ENCODE measurements around the gene BUD31.

GRCh38 chr7:99419323-99420021 lies 10.7 kb downstream of the BUD31 start:
- no peak for TF ChIP-seq RFX5 (IDR thresholded peaks at IDR 0.05; ENCODE audit: low read depth, low read length)
- TF ChIP-seq, protein P1, sequence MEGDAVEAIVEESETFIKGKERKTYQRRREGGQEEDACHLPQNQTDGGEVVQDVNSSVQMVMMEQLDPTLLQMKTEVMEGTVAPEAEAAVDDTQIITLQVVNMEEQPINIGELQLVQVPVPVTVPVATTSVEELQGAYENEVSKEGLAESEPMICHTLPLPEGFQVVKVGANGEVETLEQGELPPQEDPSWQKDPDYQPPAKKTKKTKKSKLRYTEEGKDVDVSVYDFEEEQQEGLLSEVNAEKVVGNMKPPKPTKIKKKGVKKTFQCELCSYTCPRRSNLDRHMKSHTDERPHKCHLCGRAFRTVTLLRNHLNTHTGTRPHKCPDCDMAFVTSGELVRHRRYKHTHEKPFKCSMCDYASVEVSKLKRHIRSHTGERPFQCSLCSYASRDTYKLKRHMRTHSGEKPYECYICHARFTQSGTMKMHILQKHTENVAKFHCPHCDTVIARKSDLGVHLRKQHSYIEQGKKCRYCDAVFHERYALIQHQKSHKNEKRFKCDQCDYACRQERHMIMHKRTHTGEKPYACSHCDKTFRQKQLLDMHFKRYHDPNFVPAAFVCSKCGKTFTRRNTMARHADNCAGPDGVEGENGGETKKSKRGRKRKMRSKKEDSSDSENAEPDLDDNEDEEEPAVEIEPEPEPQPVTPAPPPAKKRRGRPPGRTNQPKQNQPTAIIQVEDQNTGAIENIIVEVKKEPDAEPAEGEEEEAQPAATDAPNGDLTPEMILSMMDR (conservative IDR thresholded peaks at IDR 0.05; ENCODE audit: low read depth, low read length), result no peak
- TF ChIP-seq MAFK (IDR thresholded peaks at IDR 0.05; ENCODE audit: low read depth, low read length), result no peak
- TF ChIP-seq NFE2L2 (IDR thresholded peaks at IDR 0.05; ENCODE audit: low read depth, low read length), result no peak
- TF ChIP-seq CEBPB (IDR thresholded peaks at IDR 0.05; ENCODE audit: low read depth, low read length), result no peak
- TF ChIP-seq MAZ (IDR thresholded peaks at IDR 0.05; ENCODE audit: borderline replicate concordance, low read depth, low read length), result no peak
- no peak for TF ChIP-seq BHLHE40 (IDR thresholded peaks at IDR 0.05; ENCODE audit: low read depth, low read length)
- no peak for TF ChIP-seq USF2 (IDR thresholded peaks at IDR 0.05; ENCODE audit: low read depth, low read length)
- no peak for TF ChIP-seq CHD1 (IDR thresholded peaks at IDR 0.05; ENCODE audit: low read depth, low read length)
- no peak for TF ChIP-seq POLR2A (IDR thresholded peaks at IDR 0.05; ENCODE audit: low read depth, low read length)
- TF ChIP-seq RAD21 (IDR thresholded peaks at IDR 0.05; ENCODE audit: low read length), result no peak
- no peak for TF ChIP-seq RCOR1 (IDR thresholded peaks at IDR 0.05; ENCODE audit: insufficient replicate concordance, low read length)
- TF ChIP-seq SMC3 (IDR thresholded peaks at IDR 0.05; ENCODE audit: low read depth, low read length), result no peak
- no peak for TF ChIP-seq FOS (IDR thresholded peaks at IDR 0.05; ENCODE audit: low read depth, low read length)

Measured in IMR-90 (cell line).